ENCODE results near the gene SEMA3C. TPM values are rescaled to one million over a fixed set of nuclear protein-coding genes. Genes with fewer than 3 reads are reported as not detected.

Gene SEMA3C
- total and polyA plus RNA-seq, 8 donors, result 0.28 to 11.3 (median 1.0) TPM

- 51 to 57% methylated on average over 6 of the region's 6 CpGs for WGBS, 2 donors
These were observed 186.2 kb downstream of the SEMA3C start for GRCh38 chr7:80732630-80733029.

GRCh38 chr7:80731281-80731680 lies 187.6 kb downstream of the SEMA3C start:
- intact Hi-C loops (cut with DNase I), result no loop called here
- no peak overlapping the region for H3K27ac ChIP-seq
- DNase-seq (no peak), ATAC-seq (no peak), FAIRE-seq (no peak)
- H3K4me3 ChIP-seq, result no peak overlapping the region
- no peaks in the 10 kb centered on the region for H3K36me3 ChIP-seq
- H3K27me3 ChIP-seq, result no peaks in the 10 kb centered on the region
- no peak for TF ChIP-seq CTCF (IDR thresholded peaks at IDR 0.05)
- no peaks in the 10 kb centered on the region for H3K4me1 ChIP-seq
- 62 to 72% methylated on average over 2 of the region's 2 CpGs for WGBS, 2 donors
- no peaks in the 10 kb centered on the region for H3K9me3 ChIP-seq

More at GRCh38 chr7:80732630-80733029, 186.2 kb downstream of the SEMA3C start:
- FAIRE-seq (no peak), DNase-seq (no peak), ATAC-seq (no peak)
- TF ChIP-seq CTCF (IDR thresholded peaks at IDR 0.05), result no peak
- Histone ChIP-seq H3K4me3 (no peak overlapping the region), H3K4me1 (no peaks in the 10 kb centered on the region), H3K36me3 (no peaks in the 10 kb centered on the region), H3K9me3 (no peaks in the 10 kb centered on the region), H3K27ac (no peak overlapping the region), H3K27me3 (no peaks in the 10 kb centered on the region)
- intact Hi-C loops (cut with DNase I), result no loop called here

- DNase-seq, result no peak
- H3K4me3 ChIP-seq, result no peak overlapping the region
- no peak for FAIRE-seq
- intact Hi-C loops (cut with DNase I), result no loop called here
- H3K27ac ChIP-seq, result no peak overlapping the region
- H3K27me3 ChIP-seq, result no peaks in the 10 kb centered on the region
- WGBS, 2 donors, result 80 to 84% methylated on average over 2 of the region's 2 CpGs
- H3K36me3 ChIP-seq, result no peaks in the 10 kb centered on the region
- no peak for ATAC-seq
- H3K9me3 ChIP-seq, result no peaks in the 10 kb centered on the region
- no peak for TF ChIP-seq CTCF (IDR thresholded peaks at IDR 0.05)
- no peaks in the 10 kb centered on the region for H3K4me1 ChIP-seq
These were observed 189.1 kb downstream of the SEMA3C start for GRCh38 chr7:80729591-80730320.

- Histone ChIP-seq H3K4me1 (no peaks in the 10 kb centered on the region), H3K36me3 (no peaks in the 10 kb centered on the region), H3K9me3 (no peaks in the 10 kb centered on the region), H3K27me3 (no peaks in the 10 kb centered on the region), H3K27ac (no peak overlapping the region), H3K4me3 (no peak overlapping the region)
- ATAC-seq, result no peak
- intact Hi-C loops (cut with DNase I), result no loop called here
- FAIRE-seq, result no peak
- TF ChIP-seq CTCF (IDR thresholded peaks at IDR 0.05), result no peak
- no peak for DNase-seq
- 64 to 73% methylated on average over 3 of the region's 3 CpGs for WGBS, 2 donors
These were observed 192.2 kb downstream of the SEMA3C start for GRCh38 chr7:80726666-80727065.

- ATAC-seq, result no peak
- FAIRE-seq, result no peak
- Histone ChIP-seq H3K27ac (no peak overlapping the region), H3K4me1 (no peaks in the 10 kb centered on the region), H3K36me3 (no peaks in the 10 kb centered on the region), H3K27me3 (no peaks in the 10 kb centered on the region), H3K9me3 (no peaks in the 10 kb centered on the region), H3K4me3 (no peak overlapping the region)
- intact Hi-C loops (cut with DNase I), result no loop called here
- WGBS, 2 donors, result 66 to 79% methylated on average over 4 of the region's 4 CpGs
- no peak for DNase-seq
- no peak for TF ChIP-seq CTCF (IDR thresholded peaks at IDR 0.05)
These were observed 193.7 kb downstream of the SEMA3C start for GRCh38 chr7:80725181-80725611.

Measured in pancreas (tissue), 10 donors.